GM19455 (cell line): ENCODE results near the gene GPR63.

ENCODE experiments used
- ATAC-seq: cut with Tn5 transposase; IDR thresholded peaks from one replicate; pipeline ENCODE4 v1.9.1; 2021; ENCODE audit not compliant: unreplicated experiment

GPR63 gene

DNA sequence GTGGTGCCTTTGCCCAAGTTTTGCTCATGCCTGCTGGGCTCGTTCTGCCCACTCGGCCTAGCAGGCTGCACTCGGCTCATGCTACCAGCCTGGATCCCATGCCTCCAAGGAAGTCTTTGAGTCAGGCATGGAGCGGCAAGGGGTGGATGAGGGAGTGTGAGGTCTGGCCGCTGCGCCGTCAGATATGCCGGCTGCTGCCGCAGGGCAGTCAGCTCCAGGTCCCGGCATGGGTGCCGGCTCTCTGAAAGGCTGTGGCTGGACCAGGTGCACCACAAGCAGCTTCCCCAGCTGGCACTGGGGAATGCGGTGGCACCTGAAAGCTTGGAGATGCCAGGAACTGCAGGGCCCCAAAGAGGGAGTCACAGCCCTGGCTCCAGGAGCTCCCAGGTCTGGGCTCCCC lies 75.5 kb downstream of the GPR63 start:
- ATAC-seq = no peak

DNA sequence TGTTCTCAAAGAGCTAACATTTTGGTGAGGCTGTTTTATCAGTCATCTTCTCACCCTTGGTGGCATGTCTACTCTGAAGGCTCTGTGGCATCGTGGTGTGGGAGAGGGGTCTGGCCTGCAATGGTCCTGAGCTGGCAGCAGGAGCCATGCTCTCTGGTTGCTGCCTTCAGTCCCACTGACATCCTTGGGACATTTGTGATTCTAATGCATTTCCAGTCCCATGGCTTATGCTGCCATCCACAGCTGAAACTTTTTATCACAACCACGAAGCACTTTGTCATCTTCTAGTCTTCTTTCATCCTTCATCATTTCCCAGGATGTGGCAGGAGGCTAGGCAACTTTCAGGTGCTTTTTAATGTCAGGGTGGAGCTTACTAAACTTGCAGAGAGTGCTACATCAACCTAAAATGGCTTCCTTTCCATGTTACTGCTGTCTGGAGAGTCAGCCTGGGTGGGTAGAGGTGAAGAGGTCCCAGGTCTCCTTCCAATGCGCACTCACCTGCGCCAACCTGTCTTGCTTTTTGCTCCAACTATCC lies 77.1 kb downstream of the GPR63 start:
- ATAC-seq = no peak

DNA sequence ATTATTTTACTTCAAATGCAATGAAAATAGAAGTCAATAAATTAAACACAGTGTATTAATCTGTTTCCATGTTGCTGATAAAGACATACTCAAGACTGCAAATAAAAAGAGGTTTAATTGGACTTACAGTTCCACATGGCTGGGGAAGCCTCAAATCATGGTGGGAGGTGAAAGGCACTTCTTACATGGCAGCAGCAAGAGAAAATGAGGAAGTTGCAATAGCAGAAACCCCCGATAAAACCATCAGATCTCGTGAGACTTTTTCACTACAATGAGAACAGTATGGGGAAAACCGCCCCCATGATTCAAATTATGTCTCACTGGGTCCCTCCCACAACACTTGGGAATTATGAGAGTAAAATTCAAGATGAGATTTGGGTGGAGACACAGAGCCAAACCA lies 82.2 kb downstream of the GPR63 start:
- ATAC-seq = no peak

DNA sequence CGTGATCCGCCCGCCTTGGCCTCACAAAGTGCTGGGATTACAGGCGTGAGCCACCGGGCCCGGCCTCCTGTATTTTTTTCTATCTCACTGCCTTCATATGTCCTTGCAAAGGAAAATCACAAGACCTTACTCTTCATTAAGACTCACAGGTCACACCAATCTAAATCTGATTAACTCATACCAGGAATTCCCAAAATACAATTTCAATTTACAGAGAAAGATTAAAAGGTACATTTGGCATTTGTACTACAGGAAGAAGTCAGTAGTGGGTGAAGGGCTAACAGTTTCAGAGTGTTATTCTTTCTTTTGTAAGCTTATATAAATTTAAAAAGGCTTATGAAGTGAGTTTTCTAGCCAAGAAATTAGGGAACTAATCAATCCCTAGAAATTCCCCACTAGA lies 87.4 kb downstream of the GPR63 start:
- no peak for ATAC-seq
